Osteocyte (in vitro differentiated cells): ENCODE data around the gene RPS6KA2. TPM values are rescaled to one million over a fixed set of nuclear protein-coding genes. Genes with fewer than 3 reads are reported as not detected.
"Not testable (repeated sequence)": the region's sequence is repeated elsewhere in the genome, so short reads cannot be mapped to it uniquely, and the experiment has no call there.

Source experiments
- DNase-seq: peaks from one replicate; pipeline ENCODE4 v3.0.0; 2021; ENCODE audit warnings: mixed read lengths; ENCODE audit not compliant: unreplicated experiment; ENCODE audit errors: extremely low spot score
- H3K27ac Mint-ChIP-seq: one replicate; pipeline ENCODE4 v1.8.0; 2021; ENCODE audit warnings: mild to moderate bottlenecking, mixed read lengths; ENCODE audit not compliant: unreplicated experiment
- H3K27me3 Mint-ChIP-seq: one replicate; pipeline ENCODE4 v1.8.0; 2021; ENCODE audit warnings: mixed read lengths; ENCODE audit not compliant: unreplicated experiment
- H3K36me3 Mint-ChIP-seq: one replicate; pipeline ENCODE4 v1.8.0; 2021; ENCODE audit warnings: mixed read lengths; ENCODE audit not compliant: unreplicated experiment
- H3K4me1 Mint-ChIP-seq: one replicate; pipeline ENCODE4 v1.8.0; 2021; ENCODE audit warnings: mixed read lengths; ENCODE audit not compliant: unreplicated experiment
- H3K4me3 Mint-ChIP-seq: one replicate; pipeline ENCODE4 v1.8.0; 2021; ENCODE audit warnings: mild to moderate bottlenecking, moderate library complexity, mixed read lengths; ENCODE audit not compliant: unreplicated experiment
- H3K9me3 Mint-ChIP-seq: one replicate; pipeline ENCODE4 v1.8.0; 2021; ENCODE audit warnings: mixed read lengths; ENCODE audit not compliant: unreplicated experiment
- total RNA-seq: library from RNA; stranded (reverse); gene quantifications from 2 replicates; pipeline ENCODE4 v1.2.1, GENCODE V29; 2021
- TF ChIP-seq, protein P1 (sequence below): fragments of 200-600 bp; sonication (generic); IDR thresholded peaks from 2 replicates; pipeline ENCODE4 v1.5.0; 2021; ENCODE audit warnings: antibody characterized with exemption, mild to moderate bottlenecking, moderate library complexity

The RPS6KA2 gene
- total RNA-seq, 1 donor from 2014 or later = 89.9 TPM

DNA sequence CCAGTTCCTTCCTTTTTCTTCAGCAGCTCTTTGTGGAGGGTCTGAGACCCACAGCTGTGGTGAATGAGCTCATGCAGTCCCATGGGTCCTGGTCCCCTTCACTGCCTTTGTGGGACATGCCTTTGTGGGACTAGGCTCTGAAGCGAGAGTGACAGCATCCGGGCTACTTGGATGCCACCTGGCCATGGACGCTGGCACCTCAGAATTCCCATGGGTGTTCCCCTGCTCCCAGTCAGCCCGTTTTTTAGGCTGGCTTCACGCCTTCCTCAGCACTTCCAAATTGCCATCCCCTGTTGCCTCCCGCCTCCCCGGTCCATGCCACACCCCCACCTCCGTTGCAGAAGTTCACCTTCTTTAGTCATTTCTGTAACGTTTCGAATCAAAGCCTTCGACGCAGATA, 85.7 kb downstream of the RPS6KA2 start:
- TF ChIP-seq, protein P1, sequence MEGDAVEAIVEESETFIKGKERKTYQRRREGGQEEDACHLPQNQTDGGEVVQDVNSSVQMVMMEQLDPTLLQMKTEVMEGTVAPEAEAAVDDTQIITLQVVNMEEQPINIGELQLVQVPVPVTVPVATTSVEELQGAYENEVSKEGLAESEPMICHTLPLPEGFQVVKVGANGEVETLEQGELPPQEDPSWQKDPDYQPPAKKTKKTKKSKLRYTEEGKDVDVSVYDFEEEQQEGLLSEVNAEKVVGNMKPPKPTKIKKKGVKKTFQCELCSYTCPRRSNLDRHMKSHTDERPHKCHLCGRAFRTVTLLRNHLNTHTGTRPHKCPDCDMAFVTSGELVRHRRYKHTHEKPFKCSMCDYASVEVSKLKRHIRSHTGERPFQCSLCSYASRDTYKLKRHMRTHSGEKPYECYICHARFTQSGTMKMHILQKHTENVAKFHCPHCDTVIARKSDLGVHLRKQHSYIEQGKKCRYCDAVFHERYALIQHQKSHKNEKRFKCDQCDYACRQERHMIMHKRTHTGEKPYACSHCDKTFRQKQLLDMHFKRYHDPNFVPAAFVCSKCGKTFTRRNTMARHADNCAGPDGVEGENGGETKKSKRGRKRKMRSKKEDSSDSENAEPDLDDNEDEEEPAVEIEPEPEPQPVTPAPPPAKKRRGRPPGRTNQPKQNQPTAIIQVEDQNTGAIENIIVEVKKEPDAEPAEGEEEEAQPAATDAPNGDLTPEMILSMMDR = no peak
- peaks cover 36% of the 10 kb centered on the region for H3K36me3 Mint-ChIP-seq
- H3K9me3 Mint-ChIP-seq = no peaks in the 10 kb centered on the region
- no peak overlapping the region for H3K4me3 Mint-ChIP-seq
- DNase-seq = no peak
- no peaks in the 10 kb centered on the region for H3K27me3 Mint-ChIP-seq
- H3K4me1 Mint-ChIP-seq = peaks cover 21% of the 10 kb centered on the region
- no peak overlapping the region for H3K27ac Mint-ChIP-seq

DNA sequence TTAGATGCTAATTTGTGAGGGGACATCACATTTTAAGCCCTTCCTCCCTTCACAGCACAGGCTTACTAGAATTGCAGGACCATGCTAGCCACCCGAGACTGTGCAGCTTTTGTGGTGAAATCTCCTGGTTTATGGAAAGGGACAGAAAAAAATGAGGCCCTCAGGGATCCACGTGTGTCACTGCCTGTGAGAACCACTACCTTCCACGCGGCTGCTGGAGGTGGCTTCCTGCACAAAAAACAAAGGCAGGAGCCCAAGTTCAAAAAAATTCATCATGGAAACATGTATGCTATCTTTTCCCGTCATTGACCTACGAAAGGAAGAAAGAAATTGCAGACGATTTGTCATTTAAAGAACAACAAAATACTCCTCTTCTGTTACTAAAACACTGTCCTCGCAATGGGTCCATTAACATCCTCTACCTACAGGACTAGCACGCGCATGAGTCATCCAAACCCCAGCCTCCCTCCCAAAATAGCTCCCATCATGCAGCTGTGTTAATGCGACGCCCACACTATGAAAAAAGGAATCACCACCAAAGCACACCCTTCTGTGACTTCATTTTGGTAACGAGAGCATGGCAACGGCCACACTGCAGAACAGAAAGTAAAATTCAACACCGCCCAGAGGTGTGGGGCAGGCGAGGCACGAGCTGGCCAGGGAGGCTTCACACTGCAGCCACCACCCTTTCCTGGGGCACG, 86.3 kb downstream of the RPS6KA2 start:
- Mint-ChIP-seq H3K4me1 (peaks cover 21% of the 10 kb centered on the region), H3K4me3 (no peak overlapping the region), H3K36me3 (peaks cover 30% of the 10 kb centered on the region), H3K27ac (no peak overlapping the region), H3K27me3 (no peaks in the 10 kb centered on the region), H3K9me3 (no peaks in the 10 kb centered on the region)
- TF ChIP-seq, protein P1 = no peak
- DNase-seq = no peak

DNA sequence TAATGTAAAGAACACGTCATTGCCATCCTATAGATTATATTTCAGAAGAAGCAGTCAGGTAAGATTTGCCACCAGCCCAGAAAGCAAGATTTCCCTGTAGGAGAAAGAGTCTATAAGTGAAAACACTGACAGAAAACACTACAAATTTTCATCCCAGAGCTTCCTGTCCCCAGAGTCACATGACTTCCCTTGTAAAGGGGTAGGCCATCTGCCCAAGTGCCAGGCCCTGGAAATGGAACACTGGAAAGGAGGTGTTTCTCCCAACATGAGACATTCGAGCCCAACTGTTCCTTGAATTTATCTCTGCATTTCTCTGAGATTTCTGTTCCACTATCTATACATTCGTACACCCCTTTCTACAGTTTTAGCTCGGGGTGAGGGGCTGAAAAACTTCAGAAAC, 87.5 kb downstream of the RPS6KA2 start:
- H3K4me1 Mint-ChIP-seq = peaks cover 16% of the 10 kb centered on the region
- H3K27ac Mint-ChIP-seq = no peak overlapping the region
- peaks cover 33% of the 10 kb centered on the region for H3K36me3 Mint-ChIP-seq
- no peaks in the 10 kb centered on the region for H3K27me3 Mint-ChIP-seq
- no peak for DNase-seq
- no peaks in the 10 kb centered on the region for H3K9me3 Mint-ChIP-seq
- no peak overlapping the region for H3K4me3 Mint-ChIP-seq
- TF ChIP-seq, protein P1 = no peak

DNA sequence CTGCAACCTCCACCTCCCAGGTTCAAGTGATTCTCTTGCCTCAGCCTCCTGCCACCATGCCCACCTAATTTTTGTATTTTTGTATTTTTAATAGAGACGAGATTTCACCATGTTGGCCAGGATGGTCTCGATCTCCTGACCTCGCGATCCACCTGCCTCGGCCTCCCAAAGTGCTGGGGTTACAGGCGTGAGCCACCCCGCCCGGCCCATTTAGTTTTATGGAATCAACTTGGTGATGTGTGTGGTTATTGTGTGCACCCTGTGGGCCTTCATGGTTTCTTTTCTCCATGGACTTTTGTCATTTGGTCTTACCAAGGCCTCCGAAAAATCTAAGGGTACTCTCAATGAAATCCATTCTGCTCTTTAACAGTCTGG, 88.1 kb downstream of the RPS6KA2 start:
- H3K27ac Mint-ChIP-seq, H3K27me3 Mint-ChIP-seq, H3K4me3 Mint-ChIP-seq, DNase-seq, H3K9me3 Mint-ChIP-seq: not testable (repeated sequence)
- H3K4me1 Mint-ChIP-seq = peaks cover 16% of the 10 kb centered on the region
- H3K36me3 Mint-ChIP-seq = peaks cover 33% of the 10 kb centered on the region

DNA sequence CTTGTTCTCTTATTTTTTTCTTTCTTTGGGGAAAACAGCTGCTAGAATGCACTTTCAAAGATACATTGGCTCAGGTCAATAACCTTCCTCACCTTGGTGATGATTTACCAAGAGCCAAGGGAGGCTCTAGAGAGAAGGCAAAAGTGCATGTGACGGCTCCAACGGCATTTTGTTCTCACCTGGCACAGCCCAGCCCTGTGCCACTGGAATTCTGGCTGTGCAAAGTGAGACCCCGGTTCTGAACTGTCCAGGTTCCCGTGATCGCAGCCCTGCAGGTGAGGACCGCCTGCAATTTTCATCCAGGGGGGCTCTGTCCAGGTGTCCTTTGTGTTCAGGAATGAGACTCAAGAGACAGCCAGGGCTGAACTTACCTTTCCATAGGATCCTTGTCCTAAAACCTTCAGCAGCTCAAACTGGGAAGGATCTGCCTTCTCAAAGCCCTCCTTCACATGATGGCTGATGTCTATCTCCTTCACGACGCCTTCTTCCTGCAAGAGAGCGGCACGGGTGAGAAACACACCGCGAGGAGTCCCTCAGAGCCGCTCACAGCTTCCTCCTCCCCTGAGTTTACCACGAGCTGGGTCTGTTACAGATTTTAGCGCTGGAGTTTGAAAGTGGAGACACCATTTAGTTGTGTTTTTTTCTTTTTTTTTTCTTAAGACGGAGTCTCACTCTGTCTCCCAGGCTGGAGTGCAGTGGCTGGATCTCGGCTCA, 88.6 kb downstream of the RPS6KA2 start:
- TF ChIP-seq, protein P1 = no peak
- Mint-ChIP-seq H3K9me3 (no peaks in the 10 kb centered on the region), H3K4me3 (no peak overlapping the region), H3K27ac (no peak overlapping the region), H3K36me3 (peaks cover 31% of the 10 kb centered on the region), H3K4me1 (peaks cover 16% of the 10 kb centered on the region), H3K27me3 (no peaks in the 10 kb centered on the region)
- DNase-seq = no peak
